ENCODE measurements around the gene HOXC13. TPM values are rescaled to one million over a fixed set of nuclear protein-coding genes. Genes with fewer than 3 reads are reported as not detected.

HOXC13 gene
- total RNA-seq, 2 experiments from 2014 or later: not detected

DNA sequence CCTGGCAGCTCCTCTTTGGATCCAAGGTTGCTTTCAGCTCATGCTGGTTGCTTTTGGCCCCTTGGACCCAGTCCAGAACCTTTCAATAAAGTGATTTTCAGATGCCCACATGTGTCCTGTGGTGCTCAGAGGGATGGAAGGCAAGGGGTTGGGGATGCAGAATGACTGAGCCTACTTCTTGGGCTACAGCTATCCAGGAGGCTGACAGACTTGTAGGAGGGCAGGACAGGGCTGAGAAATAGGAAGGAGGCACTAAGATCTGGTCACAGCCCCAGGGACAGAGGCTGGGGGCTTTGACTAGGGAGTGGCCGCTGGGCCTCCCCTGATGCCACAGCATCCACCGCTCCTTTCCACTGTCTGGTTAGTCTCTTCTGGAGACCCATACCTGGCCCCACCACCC is 33.1 kb downstream of the HOXC13 start:
- TF ChIP-seq, protein P1, sequence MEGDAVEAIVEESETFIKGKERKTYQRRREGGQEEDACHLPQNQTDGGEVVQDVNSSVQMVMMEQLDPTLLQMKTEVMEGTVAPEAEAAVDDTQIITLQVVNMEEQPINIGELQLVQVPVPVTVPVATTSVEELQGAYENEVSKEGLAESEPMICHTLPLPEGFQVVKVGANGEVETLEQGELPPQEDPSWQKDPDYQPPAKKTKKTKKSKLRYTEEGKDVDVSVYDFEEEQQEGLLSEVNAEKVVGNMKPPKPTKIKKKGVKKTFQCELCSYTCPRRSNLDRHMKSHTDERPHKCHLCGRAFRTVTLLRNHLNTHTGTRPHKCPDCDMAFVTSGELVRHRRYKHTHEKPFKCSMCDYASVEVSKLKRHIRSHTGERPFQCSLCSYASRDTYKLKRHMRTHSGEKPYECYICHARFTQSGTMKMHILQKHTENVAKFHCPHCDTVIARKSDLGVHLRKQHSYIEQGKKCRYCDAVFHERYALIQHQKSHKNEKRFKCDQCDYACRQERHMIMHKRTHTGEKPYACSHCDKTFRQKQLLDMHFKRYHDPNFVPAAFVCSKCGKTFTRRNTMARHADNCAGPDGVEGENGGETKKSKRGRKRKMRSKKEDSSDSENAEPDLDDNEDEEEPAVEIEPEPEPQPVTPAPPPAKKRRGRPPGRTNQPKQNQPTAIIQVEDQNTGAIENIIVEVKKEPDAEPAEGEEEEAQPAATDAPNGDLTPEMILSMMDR (IDR thresholded peaks at IDR 0.05): no peak
- H3K4me1 Mint-ChIP-seq (ENCODE audit: low read depth): peaks cover 15% of the 10 kb centered on the region
- DNase-seq: no peak
- H3K36me3 Mint-ChIP-seq (ENCODE audit: low read depth): peaks cover 4% of the 10 kb centered on the region
- peaks cover 4% of the 10 kb centered on the region for H3K9me3 Mint-ChIP-seq
- ChIA-PET POLR2A (no interaction called here), CTCF (interaction anchor here (1.1 kb wide), 1 partner anchor 60 kb away, joined by 3 read pairs; no protein-coding TSS in a partner anchor)
- peaks cover 80% of the 10 kb centered on the region for H3K27me3 Mint-ChIP-seq
- H3K27ac Mint-ChIP-seq: no peak overlapping the region
- no peak overlapping the region for H3K4me3 Mint-ChIP-seq
- intact Hi-C loops (cut with micrococcal nuclease): loop anchor here (5.0 kb wide), 1 partner anchor 34 kb away; the partner anchor contains the start of gene HOXC13
- ATAC-seq: no peak

DNA sequence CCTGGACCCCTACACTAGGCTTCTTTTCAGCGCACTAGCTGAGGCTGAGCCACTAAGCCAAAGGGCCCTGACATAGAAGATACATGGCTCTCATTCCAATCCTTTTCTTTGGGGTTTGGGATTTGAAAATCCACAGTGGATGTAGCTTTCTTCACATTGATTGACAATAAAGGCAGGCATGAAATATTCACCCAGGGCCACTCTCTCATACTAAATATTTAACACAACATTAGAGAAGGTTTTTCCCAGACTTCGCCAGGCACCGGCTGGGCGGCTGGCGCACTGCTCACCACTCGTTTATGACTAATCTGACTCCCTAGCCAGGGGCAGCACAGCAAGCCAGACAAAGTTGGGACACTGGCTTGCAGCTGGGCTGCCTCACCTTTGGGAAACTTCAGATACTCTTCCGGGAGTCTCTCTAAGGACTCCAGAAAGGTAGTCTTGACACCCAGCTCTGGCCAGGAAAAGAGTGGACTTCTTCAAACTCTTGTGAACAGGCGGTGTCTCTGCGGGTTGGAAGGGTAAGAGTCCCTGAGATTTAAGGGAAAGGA is 33.6 kb downstream of the HOXC13 start:
- Mint-ChIP-seq H3K4me3 (no peak overlapping the region), H3K27ac (no peak overlapping the region), H3K36me3 (ENCODE audit: low read depth) (peaks cover 4% of the 10 kb centered on the region), H3K4me1 (ENCODE audit: low read depth) (peaks cover 15% of the 10 kb centered on the region), H3K9me3 (peaks cover 4% of the 10 kb centered on the region), H3K27me3 (peaks cover 80% of the 10 kb centered on the region)
- intact Hi-C loops (cut with micrococcal nuclease): loop anchor here (5.0 kb wide), 1 partner anchor 35 kb away; the partner anchor contains the start of gene HOXC13
- no peak for DNase-seq
- ChIA-PET POLR2A (no interaction called here), CTCF (interaction anchor here (0.7 kb wide), 1 partner anchor 12 kb away, joined by 3 read pairs; no protein-coding TSS in a partner anchor)
- TF ChIP-seq, protein P1 (IDR thresholded peaks at IDR 0.05): no peak
- ATAC-seq: no peak

DNA sequence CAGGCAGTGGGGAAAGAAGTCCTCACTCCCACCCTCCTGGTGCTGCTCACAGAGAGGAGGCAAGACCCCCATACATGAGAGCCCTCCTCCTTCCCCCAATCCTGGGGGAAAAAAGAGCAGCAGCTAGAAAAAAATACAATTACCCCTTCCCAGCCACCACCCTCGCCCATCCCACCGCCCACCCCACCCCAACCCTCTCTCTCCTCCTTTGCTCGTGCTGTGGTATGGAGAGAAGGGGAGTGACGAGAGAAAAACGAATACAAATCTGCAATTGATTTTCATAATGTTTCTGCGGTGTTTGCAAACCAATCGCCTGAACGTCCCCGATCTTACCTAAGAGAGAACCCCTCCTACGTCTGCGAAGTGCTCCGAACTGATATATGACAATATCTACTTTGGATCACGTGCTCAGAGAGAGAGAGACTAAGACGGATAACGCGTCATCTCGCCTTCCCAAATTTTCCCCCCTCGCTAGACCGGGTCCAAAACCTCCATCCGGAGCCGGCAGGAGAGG is 34.1 kb downstream of the HOXC13 start, which contains the start of gene HOXC11:
Gene HOXC11, plus strand, starts transcription at position 405 of the 514 bp plus-strand sequence. CDS start 116 bp downstream, outside the sequence.
- Mint-ChIP-seq H3K4me1 (ENCODE audit: low read depth) (peaks cover 15% of the 10 kb centered on the region), H3K27ac (no peak within 1 kb of the TSS), H3K4me3 (peak within 1 kb of the TSS; percentile 11), H3K27me3 (peaks cover 79% of the 10 kb centered on the region), H3K9me3 (peaks cover 4% of the 10 kb centered on the region), H3K36me3 (ENCODE audit: low read depth) (peaks cover 4% of the 10 kb centered on the region)
- CTCF ChIA-PET: interaction anchor here (0.7 kb wide), 1 partner anchor 13 kb away, joined by 3 read pairs; no protein-coding TSS in a partner anchor
- DNase-seq: no peak
- ATAC-seq: no peak
- TF ChIP-seq, protein P1 (IDR thresholded peaks at IDR 0.05): no peak
- intact Hi-C loops (cut with micrococcal nuclease): loop anchor here (5.0 kb wide), 1 partner anchor 35 kb away; the partner anchor contains the start of gene HOXC13
- POLR2A ChIA-PET: interaction anchor here (1.6 kb wide), 1 partner anchor 14 kb away, joined by 4 read pairs; no protein-coding TSS in a partner anchor

DNA sequence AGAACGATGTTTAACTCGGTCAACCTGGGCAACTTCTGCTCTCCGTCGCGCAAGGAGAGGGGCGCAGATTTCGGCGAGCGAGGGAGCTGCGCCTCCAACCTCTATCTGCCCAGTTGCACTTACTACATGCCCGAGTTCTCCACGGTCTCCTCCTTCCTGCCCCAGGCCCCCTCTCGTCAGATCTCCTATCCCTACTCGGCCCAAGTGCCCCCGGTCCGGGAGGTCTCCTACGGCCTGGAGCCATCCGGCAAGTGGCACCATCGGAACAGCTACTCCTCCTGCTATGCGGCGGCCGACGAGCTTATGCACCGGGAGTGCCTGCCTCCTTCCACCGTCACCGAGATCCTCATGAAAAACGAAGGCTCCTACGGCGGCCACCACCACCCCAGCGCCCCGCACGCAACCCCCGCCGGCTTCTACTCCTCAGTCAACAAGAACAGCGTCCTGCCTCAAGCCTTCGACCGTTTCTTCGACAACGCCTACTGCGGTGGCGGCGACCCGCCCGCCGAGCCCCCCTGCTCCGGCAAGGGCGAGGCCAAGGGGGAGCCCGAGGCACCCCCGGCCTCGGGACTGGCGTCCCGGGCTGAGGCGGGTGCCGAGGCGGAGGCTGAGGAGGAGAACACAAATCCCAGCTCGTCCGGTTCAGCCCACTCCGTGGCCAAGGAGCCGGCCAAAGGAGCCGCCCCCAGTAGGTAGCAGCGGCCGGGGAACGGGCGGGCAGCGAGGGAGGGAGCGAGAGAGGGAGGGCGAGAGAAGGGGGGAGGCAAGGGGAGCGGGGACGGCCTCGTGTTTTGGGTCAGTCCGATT is 34.8 kb downstream of the HOXC13 start:
- ChIA-PET POLR2A (interaction anchor here (1.6 kb wide), 1 partner anchor 15 kb away, joined by 4 read pairs; no protein-coding TSS in a partner anchor), CTCF (no interaction called here)
- DNase-seq: no peak

More for the DNA sequence above, 34.8 kb downstream of the HOXC13 start:
- TF ChIP-seq, protein P1 (IDR thresholded peaks at IDR 0.05): no peak
- peak; percentile 29 for ATAC-seq
- Mint-ChIP-seq H3K27ac (no peak overlapping the region), H3K27me3 (peaks cover 78% of the 10 kb centered on the region), H3K4me1 (ENCODE audit: low read depth) (peaks cover 15% of the 10 kb centered on the region), H3K9me3 (peaks cover 4% of the 10 kb centered on the region), H3K36me3 (ENCODE audit: low read depth) (peaks cover 4% of the 10 kb centered on the region), H3K4me3 (peak overlapping the region; percentile 11)
- intact Hi-C loops (cut with micrococcal nuclease): loop anchor here (5.0 kb wide), 1 partner anchor 36 kb away; the partner anchor contains the start of gene HOXC13

Data from activated CD8-positive, alpha-beta T cell treated with anti-CD3 and anti-CD28 coated beads for 36 hours (primary cell).